Superior temporal gyrus (tissue), 1 donor: ENCODE measurements around the gene PRSS27.
"Not testable (repeated sequence)": the region's sequence is repeated elsewhere in the genome, so short reads cannot be mapped to it uniquely, and the experiment has no call there.

ENCODE experiments used
- DNase-seq: peaks from one replicate; pipeline ENCODE4 v3.0.0-alpha.2; 2016; ENCODE audit errors: extremely low spot score

The PRSS27 gene

DNA sequence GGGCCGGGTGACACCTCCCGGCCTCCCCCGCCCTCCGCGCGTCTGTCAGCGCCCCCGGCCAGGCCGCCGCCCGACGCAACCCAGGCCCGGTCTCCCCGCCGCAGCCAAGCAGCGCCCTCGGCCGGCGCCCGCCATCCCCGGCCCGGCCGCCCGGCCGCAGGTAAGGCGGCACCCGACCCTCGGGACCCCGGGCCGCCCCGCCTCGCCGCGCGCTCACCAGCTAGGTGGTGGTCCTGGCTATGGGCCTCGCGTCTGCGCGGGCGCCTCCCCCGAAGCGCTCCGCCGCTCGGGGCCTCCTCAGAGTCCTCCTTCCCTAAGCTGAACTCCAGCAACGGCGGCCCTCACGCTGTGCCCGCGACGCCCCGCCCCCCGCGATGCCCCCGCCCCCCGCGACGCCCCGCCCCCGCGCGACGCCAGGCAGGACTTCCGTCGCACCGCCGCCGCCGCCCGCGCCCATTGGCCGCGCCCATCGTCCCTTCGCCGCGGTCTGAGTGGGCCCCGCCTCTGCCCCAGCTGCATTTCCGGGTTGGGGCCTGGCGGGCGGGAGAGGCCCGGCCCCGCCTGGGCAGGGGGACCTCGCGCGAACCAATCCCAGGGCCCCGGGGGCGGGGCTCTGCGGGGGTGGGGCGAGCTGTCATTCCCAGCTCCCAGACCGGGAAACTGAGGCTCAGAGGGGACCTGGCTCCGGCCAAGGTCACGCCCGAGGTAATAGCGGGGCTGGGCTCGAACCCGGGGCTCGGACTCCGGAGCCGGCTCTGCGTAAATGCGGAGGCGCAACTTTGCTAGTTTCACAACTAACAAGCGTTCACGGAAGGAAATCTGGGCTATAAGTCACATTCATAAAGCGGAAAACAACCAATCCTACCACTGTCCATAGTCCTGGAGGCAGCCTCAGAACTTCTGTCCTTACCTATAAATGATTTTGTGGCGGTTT, 46.7 kb downstream of the PRSS27 start:
- peak; percentile 92 for DNase-seq

GRCh38 chr16:2671741-2672140, 48.3 kb downstream of the PRSS27 start:
- DNase-seq = no peak

DNA sequence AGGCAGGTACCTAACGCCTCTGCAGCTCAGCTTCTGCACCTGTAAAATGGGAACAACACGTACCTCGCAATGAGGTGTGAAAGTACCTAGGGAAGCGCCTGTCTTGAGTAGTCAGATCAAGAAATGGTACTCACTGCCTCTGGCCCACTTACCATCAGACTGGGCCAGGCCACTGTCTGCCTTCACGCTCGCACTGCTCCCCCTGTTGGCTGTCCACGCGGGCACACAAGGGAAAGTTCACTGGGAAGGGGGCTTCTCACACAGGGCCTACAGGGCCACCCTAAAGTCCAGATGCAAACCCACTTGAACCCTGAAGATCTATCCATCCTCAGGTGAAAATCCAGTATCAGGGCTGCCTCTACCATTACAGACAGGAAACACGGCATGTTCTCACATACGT, 48.8 kb downstream of the PRSS27 start:
- not testable (repeated sequence) for DNase-seq

- peak; percentile 66 for DNase-seq
These were observed 50.0 kb downstream of the PRSS27 start for GRCh38 chr16:2670017-2670416.

GRCh38 chr16:2669587-2669986, 50.4 kb downstream of the PRSS27 start:
- DNase-seq = not testable (repeated sequence)

DNA sequence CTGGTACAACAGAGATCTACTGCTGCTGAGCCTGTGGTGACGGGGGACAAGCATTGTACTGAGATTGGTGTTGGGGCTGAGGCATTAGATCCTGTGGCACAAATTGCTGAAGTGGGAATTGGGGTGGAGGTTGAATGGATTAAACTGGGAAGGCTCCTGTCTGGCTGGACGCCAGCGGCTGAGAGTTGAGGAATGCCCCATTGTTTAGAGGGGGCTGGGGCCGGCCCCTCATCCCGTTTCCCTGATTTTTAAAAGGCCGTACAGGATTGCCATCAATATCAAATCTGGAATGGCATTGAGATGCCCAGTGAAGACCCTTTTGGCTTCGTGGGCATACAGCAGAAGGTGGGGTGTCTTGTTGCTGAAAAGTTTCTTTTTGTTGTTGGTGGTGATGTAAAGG, 53.4 kb downstream of the PRSS27 start:
- DNase-seq = not testable (repeated sequence)

- no peak for DNase-seq
These were observed 55.4 kb downstream of the PRSS27 start for GRCh38 chr16:2664574-2664982.

DNA sequence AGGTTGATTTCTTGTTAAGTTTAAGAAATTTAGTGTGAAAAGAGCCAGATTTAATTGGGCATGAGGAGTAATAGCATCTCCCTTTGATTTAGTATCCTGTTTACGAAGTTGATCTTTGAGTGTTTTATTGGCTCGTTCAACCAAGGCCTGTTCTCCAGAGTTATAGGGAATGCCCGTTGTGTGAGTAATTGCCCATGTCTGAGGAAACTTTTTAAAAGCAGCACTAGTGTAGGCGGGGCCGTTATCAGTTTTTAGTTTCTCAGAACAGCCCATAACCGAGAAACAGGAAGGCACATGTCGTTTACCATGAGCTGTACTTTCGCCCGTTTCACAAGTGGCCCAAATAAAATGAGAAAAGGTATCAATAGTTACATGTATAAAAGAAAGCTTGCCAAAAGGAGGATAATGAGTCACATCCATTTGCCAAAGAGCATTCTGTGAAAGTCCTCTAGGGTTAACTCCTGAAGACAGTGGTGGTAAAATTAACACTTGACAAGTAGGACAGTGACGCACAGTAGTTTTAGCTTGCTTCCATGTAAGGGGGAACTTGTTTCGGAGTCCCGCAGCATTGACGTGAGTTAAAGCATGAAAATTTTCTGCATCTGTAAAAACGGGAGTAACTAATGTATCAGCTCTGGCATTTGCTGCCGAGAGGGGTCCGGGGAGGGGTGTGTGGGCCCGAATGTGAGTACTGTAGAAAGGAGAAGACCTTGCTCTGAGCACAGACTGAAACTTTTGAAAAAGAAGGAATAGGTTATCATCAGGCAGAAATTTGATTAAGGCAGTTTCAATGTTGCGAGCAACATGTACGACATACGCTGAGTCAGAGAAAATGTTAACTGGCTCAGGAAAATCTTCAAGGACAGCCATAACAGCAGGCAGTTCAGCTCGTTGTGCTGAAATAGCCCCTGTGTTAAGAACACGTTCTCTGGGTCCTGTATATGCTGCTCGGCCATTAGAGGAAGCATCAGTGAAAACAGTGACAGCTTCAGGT, 56.2 kb downstream of the PRSS27 start:
- no peak for DNase-seq
